ENCODE data around the gene ZMYM3.

The ZMYM3 gene

GRCh38 chrX:71210816-71211215 is 43.1 kb downstream of the ZMYM3 start:
- H3K4me3 Mint-ChIP-seq = no peak overlapping the region
- no peaks in the 10 kb centered on the region for H3K9me3 Mint-ChIP-seq
- H3K36me3 Mint-ChIP-seq (ENCODE audit: low read depth) = no peaks in the 10 kb centered on the region
- peaks cover 32% of the 10 kb centered on the region for H3K27me3 Mint-ChIP-seq
- no peak for DNase-seq
- H3K4me1 Mint-ChIP-seq (ENCODE audit: low read depth) = no peaks in the 10 kb centered on the region
- H3K27ac Mint-ChIP-seq = no peak overlapping the region

DNA sequence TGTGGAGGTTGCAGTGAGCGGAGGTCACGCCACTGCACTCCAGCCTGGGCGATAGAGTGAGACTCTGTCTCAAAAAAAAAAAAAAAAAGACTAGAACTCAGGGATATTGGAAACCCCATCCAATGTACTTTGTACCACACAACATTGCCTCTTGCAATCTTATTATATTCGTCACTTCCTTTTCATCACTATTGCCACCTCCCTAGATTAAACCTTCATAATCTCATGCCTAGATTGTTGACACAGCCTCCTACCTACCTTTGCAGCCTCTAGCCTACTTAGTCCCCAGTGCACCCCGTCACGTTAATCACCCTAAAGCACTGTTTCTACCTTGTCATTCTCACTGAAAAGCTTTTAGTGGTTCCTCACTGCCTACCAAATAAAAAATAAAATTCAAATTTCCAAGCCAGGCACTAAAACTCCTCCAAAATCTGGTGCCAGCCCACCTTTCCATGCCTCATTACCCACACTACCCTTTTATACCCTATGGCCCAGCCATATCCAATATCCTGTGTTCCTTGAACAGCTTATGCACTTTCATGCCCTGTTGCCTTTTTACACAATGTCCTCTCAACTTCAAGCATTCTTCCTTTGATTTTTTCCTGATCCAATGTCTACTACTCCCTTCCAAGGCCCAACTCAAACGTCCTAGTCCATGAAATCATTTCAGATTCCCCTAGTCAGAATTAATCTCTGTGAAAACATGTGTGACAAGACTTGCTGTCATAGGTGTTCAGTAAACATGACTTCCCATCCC is 54.5 kb downstream of the ZMYM3 start:
- Mint-ChIP-seq H3K27me3 (peaks cover 4% of the 10 kb centered on the region), H3K4me3 (no peak overlapping the region), H3K27ac (no peak overlapping the region), H3K9me3 (no peaks in the 10 kb centered on the region), H3K4me1 (ENCODE audit: low read depth) (peaks cover 12% of the 10 kb centered on the region), H3K36me3 (ENCODE audit: low read depth) (peaks cover 2% of the 10 kb centered on the region)
- DNase-seq = no peak

GRCh38 chrX:71198066-71198465 is 55.9 kb downstream of the ZMYM3 start:
- peak overlapping the region; percentile 81 for H3K27ac Mint-ChIP-seq
- DNase-seq = peak; percentile 34

GRCh38 chrX:71195964-71196649 is 57.8 kb downstream of the ZMYM3 start:
- Mint-ChIP-seq H3K4me1 (ENCODE audit: low read depth) (peaks cover 20% of the 10 kb centered on the region), H3K9me3 (no peaks in the 10 kb centered on the region), H3K36me3 (ENCODE audit: low read depth) (peaks cover 2% of the 10 kb centered on the region), H3K27me3 (peaks cover 4% of the 10 kb centered on the region), H3K27ac (peak overlapping the region; percentile 94), H3K4me3 (peak overlapping the region; percentile 83)
- no peak for DNase-seq

More at GRCh38 chrX:71198066-71198465, 55.9 kb downstream of the ZMYM3 start:
- Mint-ChIP-seq H3K27me3 (peaks cover 4% of the 10 kb centered on the region), H3K4me3 (peak overlapping the region; percentile 83), H3K9me3 (no peaks in the 10 kb centered on the region), H3K4me1 (ENCODE audit: low read depth) (peaks cover 12% of the 10 kb centered on the region), H3K36me3 (ENCODE audit: low read depth) (peaks cover 2% of the 10 kb centered on the region)

DNA sequence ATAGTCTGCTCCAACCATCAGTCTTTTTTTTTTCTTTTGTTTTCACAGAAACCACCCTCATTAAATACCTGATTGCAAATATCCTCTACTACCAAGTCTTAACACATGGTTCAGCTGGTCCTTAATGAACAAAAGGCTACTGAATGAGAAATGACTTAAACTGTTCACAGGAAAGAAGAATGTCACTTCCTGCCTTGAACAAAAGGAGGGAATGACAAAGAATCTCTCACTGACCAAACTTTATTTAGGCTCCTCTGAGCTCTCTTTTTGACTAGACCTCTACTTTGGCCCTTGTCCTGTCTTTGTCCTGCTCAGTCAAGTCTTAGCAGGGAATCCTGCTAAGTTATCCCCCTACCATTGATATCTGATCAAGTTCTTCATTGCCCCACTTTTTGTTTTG is 62.7 kb downstream of the ZMYM3 start:
- peaks cover 24% of the 10 kb centered on the region for H3K4me1 Mint-ChIP-seq (ENCODE audit: low read depth)
- peak overlapping the region; percentile 24 for H3K27ac Mint-ChIP-seq
- no peaks in the 10 kb centered on the region for H3K36me3 Mint-ChIP-seq (ENCODE audit: low read depth)
- no peak for DNase-seq
- H3K9me3 Mint-ChIP-seq = no peaks in the 10 kb centered on the region
- no peak overlapping the region for H3K4me3 Mint-ChIP-seq
- peaks cover 3% of the 10 kb centered on the region for H3K27me3 Mint-ChIP-seq
